H4 (cell line): ENCODE results near the gene RCAN2. TPM values are rescaled to one million over a fixed set of nuclear protein-coding genes. Genes with fewer than 3 reads are reported as not detected.

Experiments
- DNase-seq: peaks from one replicate; pipeline ENCODE4 v3.0.0-alpha.2; 2015; ENCODE audit warnings: low spot score
- total RNA-seq: library from RNA; depleted of rRNA; stranded (reverse); fragments of >200 nt; shearing (Covaris generic); gene quantifications from 2 replicates; pipeline ENCODE4 v1.2.3, GENCODE V29; 2014

RCAN2 gene
- total RNA-seq, 1 experiment from 2014 or later: 1.0 TPM

GRCh38 chr6:46254946-46255345, 236.3 kb downstream of the RCAN2 start:
- DNase-seq: no peak

- DNase-seq: no peak
Observed at GRCh38 chr6:46254331-46254730, 236.9 kb downstream of the RCAN2 start.

- DNase-seq: no peak
Observed at GRCh38 chr6:46251583-46252339, 239.5 kb downstream of the RCAN2 start.

GRCh38 chr6:46248143-46248542, 243.1 kb downstream of the RCAN2 start:
- DNase-seq: no peak

- DNase-seq: no peak
Observed at GRCh38 chr6:46246727-46247126, 244.5 kb downstream of the RCAN2 start.

- no peak for DNase-seq
Observed at GRCh38 chr6:46246081-46246480, 245.2 kb downstream of the RCAN2 start.

GRCh38 chr6:46244670-46245069, 246.6 kb downstream of the RCAN2 start:
- no peak for DNase-seq

- DNase-seq: no peak
Observed at GRCh38 chr6:46243754-46244153, 247.5 kb downstream of the RCAN2 start.

- DNase-seq: no peak
Observed at GRCh38 chr6:46242921-46243320, 248.3 kb downstream of the RCAN2 start.

GRCh38 chr6:46240866-46241565, 250.2 kb downstream of the RCAN2 start:
- DNase-seq: no peak

- no peak for DNase-seq
Observed at GRCh38 chr6:46236752-46237151, 254.5 kb downstream of the RCAN2 start.

GRCh38 chr6:46235242-46235641, 256.0 kb downstream of the RCAN2 start:
- no peak for DNase-seq

- no peak for DNase-seq
Observed at GRCh38 chr6:46234700-46235099, 256.5 kb downstream of the RCAN2 start.

- DNase-seq: no peak
Observed at GRCh38 chr6:46234156-46234556, 257.1 kb downstream of the RCAN2 start.

- DNase-seq: no peak
Observed at GRCh38 chr6:46233129-46233528, 258.1 kb downstream of the RCAN2 start.

GRCh38 chr6:46222286-46222685, 269.0 kb downstream of the RCAN2 start:
- no peak for DNase-seq

- peak; percentile 53 for DNase-seq
Observed at GRCh38 chr6:46221222-46221793, 269.9 kb downstream of the RCAN2 start.

- DNase-seq: no peak
Observed at GRCh38 chr6:46220352-46221221, 270.7 kb downstream of the RCAN2 start.

- no peak for DNase-seq
Observed at GRCh38 chr6:46219661-46220060, 271.6 kb downstream of the RCAN2 start.

- DNase-seq: no peak
Observed at GRCh38 chr6:46218457-46218856, 272.8 kb downstream of the RCAN2 start.

GRCh38 chr6:46217671-46218131, 273.5 kb downstream of the RCAN2 start:
- no peak for DNase-seq

GRCh38 chr6:46216879-46217278, 274.4 kb downstream of the RCAN2 start:
- no peak for DNase-seq
